MCF 10A (cell line): ENCODE results near the gene PATL1. TPM values are rescaled to one million over a fixed set of nuclear protein-coding genes. Genes with fewer than 3 reads are reported as not detected.

Experiments
- BruUV-seq: library from RNA; stranded (reverse); fragments of 400-500 nt; replicated peaks from 2 replicates; lab custom pipeline; 2021; lab: Mats Ljungman, UMichigan
- CTCF ChIA-PET: fragments of 300-600 bp; sonication (Branson Sonifier 250); formaldehyde crosslinking; extraction: SDS; loops from one replicate; lab custom pipeline; 2021; ENCODE audit warnings: antibody characterized with exemption, inconsistent platforms; lab: Yijun Ruan, JAX
- POLR2A ChIA-PET: fragments of 300-600, 350-650 bp; sonication (Branson Sonifier 250); formaldehyde crosslinking; extraction: SDS; loops from one replicate; lab custom pipeline; 2020; ENCODE audit warnings: antibody characterized with exemption, inconsistent platforms; lab: Yijun Ruan, JAX
- DNase-seq: peaks from one replicate; pipeline ENCODE4 v3.0.0-alpha.2; 2018; ENCODE audit not compliant: unreplicated experiment
- H3K27ac Mint-ChIP-seq: one replicate; pipeline ENCODE4 v1.8.0; 2022; ENCODE audit warnings: mild to moderate bottlenecking, low read depth, mixed read lengths; ENCODE audit not compliant: unreplicated experiment
- H3K27me3 Mint-ChIP-seq: one replicate; pipeline ENCODE4 v1.8.0; 2022; ENCODE audit warnings: mixed read lengths; ENCODE audit not compliant: insufficient read depth, unreplicated experiment
- H3K36me3 Mint-ChIP-seq: one replicate; pipeline ENCODE4 v1.8.0; 2022; ENCODE audit warnings: mild to moderate bottlenecking, moderate library complexity, mixed read lengths; ENCODE audit not compliant: insufficient read depth, unreplicated experiment
- H3K4me1 Mint-ChIP-seq: one replicate; pipeline ENCODE4 v1.8.0; 2022; ENCODE audit warnings: mixed read lengths; ENCODE audit not compliant: insufficient read depth, unreplicated experiment
- H3K4me3 Mint-ChIP-seq: one replicate; pipeline ENCODE4 v1.8.0; 2022; ENCODE audit warnings: mild to moderate bottlenecking, moderate library complexity, mixed read lengths; ENCODE audit not compliant: unreplicated experiment
- H3K9me3 Mint-ChIP-seq: one replicate; pipeline ENCODE4 v1.8.0; 2022; ENCODE audit warnings: mixed read lengths; ENCODE audit not compliant: unreplicated experiment
- intact Hi-C: fragments of 100-400 bp; cut with micrococcal nuclease; formaldehyde crosslinking; loops from 2 replicates; pipeline ENCODE4 v1.14.1; 2022
- total RNA-seq: library from RNA; stranded (reverse); gene quantifications from 2 replicates; pipeline ENCODE4 v1.2.3, GENCODE V29; 2022
- TF ChIP-seq, protein P1 (sequence below): fragments of 200-600 bp; IDR thresholded peaks from one replicate; pipeline ENCODE4 v1.8.0; 2022; ENCODE audit warnings: antibody characterized with exemption, mild to moderate bottlenecking; ENCODE audit not compliant: unreplicated experiment

PATL1 gene
- total RNA-seq, 1 experiment from 2014 or later, result 42.6 TPM

DNA sequence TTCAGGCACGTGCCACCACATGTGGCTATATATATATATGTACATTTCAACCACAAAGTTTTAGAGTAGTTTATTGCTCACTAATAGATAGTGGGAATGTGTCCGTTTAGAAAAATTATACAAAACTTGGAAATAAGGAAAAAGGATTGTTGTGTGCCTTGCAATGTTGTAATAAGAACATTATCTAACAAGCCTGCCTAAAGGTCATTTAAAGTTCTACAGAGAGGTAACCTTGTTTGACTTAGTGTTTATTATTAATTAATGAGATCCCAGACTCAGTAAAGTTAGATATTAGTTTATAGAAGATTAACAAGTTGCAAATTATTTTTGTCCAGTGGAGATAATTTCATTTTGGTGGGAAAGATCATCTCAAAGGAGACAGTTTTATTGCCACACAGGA, 5.5 kb upstream of the PATL1 start:
- Mint-ChIP-seq H3K27me3 (no peaks in the 10 kb centered on the region), H3K36me3 (no peaks in the 10 kb centered on the region), H3K4me1 (no peaks in the 10 kb centered on the region), H3K9me3 (no peaks in the 10 kb centered on the region), H3K27ac (no peak overlapping the region), H3K4me3 (no peak overlapping the region)
- BruUV-seq, result no TSS peak
- TF ChIP-seq, protein P1, sequence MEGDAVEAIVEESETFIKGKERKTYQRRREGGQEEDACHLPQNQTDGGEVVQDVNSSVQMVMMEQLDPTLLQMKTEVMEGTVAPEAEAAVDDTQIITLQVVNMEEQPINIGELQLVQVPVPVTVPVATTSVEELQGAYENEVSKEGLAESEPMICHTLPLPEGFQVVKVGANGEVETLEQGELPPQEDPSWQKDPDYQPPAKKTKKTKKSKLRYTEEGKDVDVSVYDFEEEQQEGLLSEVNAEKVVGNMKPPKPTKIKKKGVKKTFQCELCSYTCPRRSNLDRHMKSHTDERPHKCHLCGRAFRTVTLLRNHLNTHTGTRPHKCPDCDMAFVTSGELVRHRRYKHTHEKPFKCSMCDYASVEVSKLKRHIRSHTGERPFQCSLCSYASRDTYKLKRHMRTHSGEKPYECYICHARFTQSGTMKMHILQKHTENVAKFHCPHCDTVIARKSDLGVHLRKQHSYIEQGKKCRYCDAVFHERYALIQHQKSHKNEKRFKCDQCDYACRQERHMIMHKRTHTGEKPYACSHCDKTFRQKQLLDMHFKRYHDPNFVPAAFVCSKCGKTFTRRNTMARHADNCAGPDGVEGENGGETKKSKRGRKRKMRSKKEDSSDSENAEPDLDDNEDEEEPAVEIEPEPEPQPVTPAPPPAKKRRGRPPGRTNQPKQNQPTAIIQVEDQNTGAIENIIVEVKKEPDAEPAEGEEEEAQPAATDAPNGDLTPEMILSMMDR, result no peak
- ChIA-PET CTCF (no interaction called here), POLR2A (interaction anchor here (1.2 kb wide), 1 partner anchor 103 kb away, joined by 3 read pairs; no protein-coding TSS in a partner anchor)
- intact Hi-C loops, result no loop called here
- DNase-seq, result no peak

DNA sequence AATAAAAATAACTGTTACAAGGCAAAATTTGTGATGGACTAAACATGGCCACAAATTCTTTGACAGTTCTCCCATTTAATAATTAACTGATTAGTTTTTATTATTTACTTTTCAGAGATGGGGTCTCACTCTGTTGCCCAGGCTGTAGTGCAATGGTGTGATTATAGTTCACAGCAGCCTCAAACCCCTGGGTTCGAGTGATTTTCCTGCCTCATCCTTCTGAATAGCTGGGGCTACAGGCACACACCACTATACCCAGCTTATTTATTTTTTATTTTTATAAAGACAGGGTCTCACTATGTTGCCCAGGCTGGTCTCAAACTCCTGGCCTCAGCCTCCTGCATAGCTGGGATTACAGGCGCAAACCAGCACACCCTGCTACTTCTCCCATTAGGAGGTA, 4.5 kb upstream of the PATL1 start:
- ChIA-PET CTCF (interaction anchor here (0.5 to 1.2 kb wide), 3 partner anchors 136 to 469 kb away, joined by 3 to 6 read pairs (median 3); no protein-coding TSS in a partner anchor), POLR2A (no interaction called here)
- Mint-ChIP-seq H3K9me3 (no peaks in the 10 kb centered on the region), H3K27ac (no peak overlapping the region), H3K36me3 (no peaks in the 10 kb centered on the region), H3K4me1 (no peaks in the 10 kb centered on the region), H3K27me3 (no peaks in the 10 kb centered on the region), H3K4me3 (no peak overlapping the region)
- intact Hi-C loops, result no loop called here
- TF ChIP-seq, protein P1, result no peak
- no TSS peak for BruUV-seq
- no peak for DNase-seq

DNA sequence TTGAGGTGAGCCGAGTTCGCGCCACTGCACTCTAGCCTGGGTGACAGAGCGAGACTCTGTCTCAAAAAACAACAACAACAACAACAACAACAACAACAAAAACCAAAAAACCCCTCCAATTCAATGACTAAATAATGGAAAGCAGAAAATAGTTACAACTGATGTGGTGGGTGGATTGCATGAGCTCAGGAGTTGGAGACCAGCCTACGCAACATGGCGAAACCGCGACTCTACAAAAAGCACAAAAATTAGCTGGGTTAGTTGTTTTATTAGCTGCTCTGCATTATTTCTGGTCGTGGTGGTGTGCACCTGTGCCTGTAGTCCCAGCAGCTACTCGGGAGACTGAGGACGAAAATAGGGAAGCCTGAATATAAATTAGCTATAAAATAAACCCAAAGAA, 2.6 kb upstream of the PATL1 start:
- Mint-ChIP-seq H3K27ac (peak overlapping the region; percentile 42), H3K36me3 (peaks cover 11% of the 10 kb centered on the region), H3K9me3 (no peaks in the 10 kb centered on the region), H3K27me3 (no peaks in the 10 kb centered on the region), H3K4me3 (no peak overlapping the region), H3K4me1 (peaks cover 18% of the 10 kb centered on the region)
- ChIA-PET CTCF (interaction anchor here (0.6 to 1.5 kb wide), 4 partner anchors 8 to 427 kb away, joined by 3 to 9 read pairs (median 4); no protein-coding TSS in a partner anchor), POLR2A (interaction anchor here (0.6 to 1.2 kb wide), 6 partner anchors 9 to 498 kb away, joined by 3 to 4 read pairs (median 3); no protein-coding TSS in a partner anchor)
- DNase-seq, result no peak
- BruUV-seq, result no TSS peak
- TF ChIP-seq, protein P1, result no peak
- intact Hi-C loops, result no loop called here

DNA sequence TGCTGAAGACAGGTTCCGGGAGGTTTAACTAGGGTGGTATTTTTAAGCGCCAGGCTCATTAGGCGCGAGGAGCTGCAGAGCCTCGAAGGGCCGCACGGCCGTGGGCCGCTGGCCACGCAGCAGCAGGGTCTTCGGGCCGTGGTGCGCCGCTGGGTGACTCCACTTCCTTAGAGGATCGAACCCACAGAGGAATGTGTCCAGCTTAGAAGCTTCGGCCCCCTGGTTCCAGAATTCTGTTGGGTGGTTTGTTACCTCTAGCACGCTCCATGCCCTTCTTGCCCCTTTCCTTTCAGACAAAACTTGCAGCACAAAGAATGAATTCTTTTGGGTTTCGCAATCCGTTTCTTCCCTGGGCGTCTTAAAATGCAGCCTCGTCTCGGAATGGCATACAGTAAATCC, 773 bp upstream of the PATL1 start:
- ChIA-PET POLR2A (interaction anchor here (0.8 to 6.6 kb wide), 25 partner anchors 8 to 1096 kb away, joined by 3 to 79 read pairs (median 5); partner anchors contain the start of genes MRPL16, OSBP and STX3), CTCF (interaction anchor here (0.5 to 2.6 kb wide), 10 partner anchors 8 to 582 kb away, joined by 3 to 16 read pairs (median 4); partner anchors contain the start of gene STX3)
- DNase-seq, result peak; percentile 57
- Mint-ChIP-seq H3K27ac (peak overlapping the region; percentile 98), H3K36me3 (peaks cover 30% of the 10 kb centered on the region), H3K9me3 (no peaks in the 10 kb centered on the region), H3K27me3 (no peaks in the 10 kb centered on the region), H3K4me3 (peak overlapping the region; percentile 95), H3K4me1 (peaks cover 26% of the 10 kb centered on the region)
- TSS peak; percentile 83 for BruUV-seq
- TF ChIP-seq, protein P1, result no peak
- intact Hi-C loops, result loop anchor here (1.0 to 2.0 kb wide), 5 partner anchors 53 to 133 kb away; partner anchors contain the start of gene STX3
